Glomerular visceral epithelial cell (primary cell): ENCODE data around the gene CATSPER1.

Source experiments
- DNase-seq: peaks from one replicate; pipeline ENCODE4 v3.0.0-alpha.2; 2016; ENCODE audit errors: extremely low spot score

Gene CATSPER1

GRCh38 chr11:66002648-66003225 is 23.5 kb downstream of the CATSPER1 start:
- no peak for DNase-seq

GRCh38 chr11:66001942-66002647 is 24.2 kb downstream of the CATSPER1 start, which contains the start of the genes BANF1 and EIF1AD:
Gene BANF1, plus strand, starts transcription at chr11:66002503. Its CDS starts 748 bp downstream, at chr11:66003251.
Gene EIF1AD, minus strand, starts transcription at chr11:66002157. Its CDS starts 1,768 bp downstream, at chr11:66000389.
- peak; percentile 96 for DNase-seq

GRCh38 chr11:65997286-65997685 is 29.0 kb downstream of the CATSPER1 start:
- DNase-seq: no peak

GRCh38 chr11:65992056-65992455 is 34.2 kb downstream of the CATSPER1 start:
- no peak for DNase-seq

GRCh38 chr11:65988791-65989592 is 37.3 kb downstream of the CATSPER1 start:
- DNase-seq: peak; percentile 95

GRCh38 chr11:65987336-65987735 is 38.9 kb downstream of the CATSPER1 start:
- DNase-seq: no peak

GRCh38 chr11:65983589-65983987 is 42.7 kb downstream of the CATSPER1 start:
- DNase-seq: no peak

- DNase-seq: no peak
Measured at GRCh38 chr11:65982824-65983588, 43.3 kb downstream of the CATSPER1 start.

GRCh38 chr11:65981972-65982823 is 44.1 kb downstream of the CATSPER1 start:
- no peak for DNase-seq

- no peak for DNase-seq
Measured at GRCh38 chr11:65981101-65981740, 45.1 kb downstream of the CATSPER1 start.

GRCh38 chr11:65979261-65979759 is 47.0 kb downstream of the CATSPER1 start:
- no peak for DNase-seq

GRCh38 chr11:65978391-65979238 is 47.7 kb downstream of the CATSPER1 start:
- no peak for DNase-seq

GRCh38 chr11:65977621-65978390 is 48.5 kb downstream of the CATSPER1 start:
- no peak for DNase-seq

GRCh38 chr11:65976216-65977176 is 49.8 kb downstream of the CATSPER1 start:
- DNase-seq: no peak

GRCh38 chr11:65975771-65976170 is 50.5 kb downstream of the CATSPER1 start:
- no peak for DNase-seq

GRCh38 chr11:65973439-65974110 is 52.7 kb downstream of the CATSPER1 start:
- DNase-seq: no peak

- no peak for DNase-seq
Measured at GRCh38 chr11:65972116-65972515, 54.2 kb downstream of the CATSPER1 start.
